HUDEP-2 (cell line): ENCODE measurements around the gene UBR1.
"Not testable (repeated sequence)": the region's sequence is repeated elsewhere in the genome, so short reads cannot be mapped to it uniquely, and the experiment has no call there.

Source experiments
- DNase-seq, 76 experiments: peaks; one replicate each; lab custom pipeline; 2025; ENCODE audit not compliant: unreplicated experiment in 76 of 76; lab: John Stamatoyannopoulos, UW

Gene UBR1

GRCh38 chr15:43067717-43068461, 37.9 kb downstream of the UBR1 start:
- DNase-seq: peak in 6 of 76 experiments; percentile 1 to 4 (median 2)

- DNase-seq: no peak
These were observed 49.1 kb downstream of the UBR1 start for GRCh38 chr15:43056696-43057095.

GRCh38 chr15:43052860-43053259, 53.0 kb downstream of the UBR1 start:
- DNase-seq: no peak

GRCh38 chr15:43048935-43049334, 56.9 kb downstream of the UBR1 start:
- no peak for DNase-seq

- no peak for DNase-seq
These were observed 59.4 kb downstream of the UBR1 start for GRCh38 chr15:43046484-43046883.

GRCh38 chr15:43042885-43043284, 63.0 kb downstream of the UBR1 start:
- DNase-seq: no peak

GRCh38 chr15:43041085-43041484, 64.8 kb downstream of the UBR1 start:
- not testable (repeated sequence) for DNase-seq

- not testable (repeated sequence) for DNase-seq
These were observed 70.6 kb downstream of the UBR1 start for GRCh38 chr15:43035240-43035639.

- no peak for DNase-seq
These were observed 76.4 kb downstream of the UBR1 start for GRCh38 chr15:43029476-43029875.

GRCh38 chr15:43025150-43025549, 80.7 kb downstream of the UBR1 start:
- DNase-seq: no peak

- not testable (repeated sequence) for DNase-seq
These were observed 91.2 kb downstream of the UBR1 start for GRCh38 chr15:43014671-43015070.

- no peak for DNase-seq
These were observed 96.6 kb downstream of the UBR1 start for GRCh38 chr15:43009206-43009605.

- no peak for DNase-seq
These were observed 97.7 kb downstream of the UBR1 start for GRCh38 chr15:43008150-43008549.

- no peak for DNase-seq
These were observed 98.3 kb downstream of the UBR1 start for GRCh38 chr15:43007551-43007950.

- DNase-seq: no peak
These were observed 98.8 kb downstream of the UBR1 start for GRCh38 chr15:43006991-43007390.

GRCh38 chr15:43004886-43005595, 100.8 kb downstream of the UBR1 start:
- not testable (repeated sequence) for DNase-seq

- DNase-seq: no peak
These were observed 106.5 kb downstream of the UBR1 start for GRCh38 chr15:42999201-42999779.

GRCh38 chr15:42996871-42997270, 109.0 kb downstream of the UBR1 start:
- DNase-seq: no peak

- no peak for DNase-seq
These were observed 111.3 kb downstream of the UBR1 start for GRCh38 chr15:42994546-42994945.

GRCh38 chr15:42992626-42993025, 113.2 kb downstream of the UBR1 start:
- no peak for DNase-seq

GRCh38 chr15:42986693-42987342, 119.0 kb downstream of the UBR1 start:
- DNase-seq: no peak
